Endothelial cell of hepatic sinusoid (primary cell): Measurements from ENCODE around the gene ALX3.
"Not testable (repeated sequence)": the region's sequence is repeated elsewhere in the genome, so short reads cannot be mapped to it uniquely, and the experiment has no call there.

Experiments used
- in situ Hi-C: cut with HindIII; loops from 2 replicates; pipeline ENCODE4 v1.10.0; 2017; ENCODE audit warnings: low sequenced_read_pairs

The ALX3 gene

GRCh38 chr1:110089561-110090275, 19.2 kb upstream of the ALX3 start:
- in situ Hi-C loops = no loop called here

GRCh38 chr1:110088739-110089316, 18.4 kb upstream of the ALX3 start:
- in situ Hi-C loops = no loop called here

- in situ Hi-C loops = no loop called here
These were observed 17.6 kb upstream of the ALX3 start for GRCh38 chr1:110087812-110088738.

GRCh38 chr1:110086961-110087360, 16.5 kb upstream of the ALX3 start:
- in situ Hi-C loops = no loop called here

- in situ Hi-C loops = no loop called here
These were observed 15.2 kb upstream of the ALX3 start for GRCh38 chr1:110085671-110086070.

GRCh38 chr1:110084227-110085078, 14.0 kb upstream of the ALX3 start:
- in situ Hi-C loops = no loop called here

GRCh38 chr1:110083866-110084226, 13.4 kb upstream of the ALX3 start:
- in situ Hi-C loops = no loop called here

GRCh38 chr1:110083061-110083865, 12.8 kb upstream of the ALX3 start:
- in situ Hi-C loops = no loop called here

- in situ Hi-C loops = no loop called here
These were observed 12.0 kb upstream of the ALX3 start for GRCh38 chr1:110082477-110082876.

- in situ Hi-C loops = no loop called here
These were observed 10.6 kb upstream of the ALX3 start for GRCh38 chr1:110081061-110081460.

- in situ Hi-C loops = not testable (repeated sequence)
These were observed 9.5 kb upstream of the ALX3 start for GRCh38 chr1:110079995-110080394.

- in situ Hi-C loops = no loop called here
These were observed 6.5 kb upstream of the ALX3 start for GRCh38 chr1:110076789-110077500.

- in situ Hi-C loops = no loop called here
These were observed 3.7 kb upstream of the ALX3 start for GRCh38 chr1:110074166-110074565.

- in situ Hi-C loops = no loop called here
These were observed 196 bp downstream of the ALX3 start for GRCh38 chr1:110070282-110070669.

- in situ Hi-C loops = no loop called here
These were observed 829 bp downstream of the ALX3 start for GRCh38 chr1:110069404-110070281.

- in situ Hi-C loops = no loop called here
These were observed 1.6 kb downstream of the ALX3 start for GRCh38 chr1:110068646-110069403.

- in situ Hi-C loops = no loop called here
These were observed 2.4 kb downstream of the ALX3 start for GRCh38 chr1:110067893-110068645.
